SHP77 (cell line): Measurements from ENCODE around the gene HYDIN.

ENCODE experiments used
- DNase-seq, 2 experiments: peaks; one replicate each; lab custom pipeline; 2025; lab: John Stamatoyannopoulos, UW

Gene HYDIN

GRCh38 chr16:70786020-70786755 is 444.3 kb downstream of the HYDIN start:
- no peak for DNase-seq

- no peak for DNase-seq
Observed at GRCh38 chr16:70784692-70785555, 445.6 kb downstream of the HYDIN start.

- DNase-seq = no peak
Observed at GRCh38 chr16:70782237-70782636, 448.3 kb downstream of the HYDIN start.

GRCh38 chr16:70781800-70782199 is 448.7 kb downstream of the HYDIN start:
- no peak for DNase-seq

- no peak for DNase-seq
Observed at GRCh38 chr16:70780546-70780945, 450.0 kb downstream of the HYDIN start.

- no peak for DNase-seq
Observed at GRCh38 chr16:70779361-70779760, 451.2 kb downstream of the HYDIN start.

- peak; percentile 82 to 86 for DNase-seq
Observed at GRCh38 chr16:70778901-70779309, 451.6 kb downstream of the HYDIN start.

- no peak for DNase-seq
Observed at GRCh38 chr16:70777973-70778406, 452.5 kb downstream of the HYDIN start.

GRCh38 chr16:70777496-70777895 is 453.0 kb downstream of the HYDIN start:
- DNase-seq = no peak

GRCh38 chr16:70775399-70775798 is 455.1 kb downstream of the HYDIN start:
- no peak for DNase-seq

- no peak for DNase-seq
Observed at GRCh38 chr16:70774261-70774660, 456.3 kb downstream of the HYDIN start.

GRCh38 chr16:70772493-70772892 is 458.0 kb downstream of the HYDIN start:
- DNase-seq = no peak

- peak; percentile 73 to 79 for DNase-seq
Observed at GRCh38 chr16:70770626-70771552, 459.6 kb downstream of the HYDIN start.

GRCh38 chr16:70770291-70770625 is 460.3 kb downstream of the HYDIN start:
- DNase-seq = no peak

GRCh38 chr16:70769761-70770160 is 460.8 kb downstream of the HYDIN start:
- no peak for DNase-seq

- DNase-seq = no peak
Observed at GRCh38 chr16:70769131-70769530, 461.4 kb downstream of the HYDIN start.

GRCh38 chr16:70768203-70768580 is 462.3 kb downstream of the HYDIN start:
- DNase-seq = no peak

GRCh38 chr16:70767377-70768202 is 462.9 kb downstream of the HYDIN start:
- DNase-seq = no peak

GRCh38 chr16:70766658-70767057 is 463.9 kb downstream of the HYDIN start:
- no peak for DNase-seq

- no peak for DNase-seq
Observed at GRCh38 chr16:70766176-70766575, 464.3 kb downstream of the HYDIN start.

- DNase-seq = no peak
Observed at GRCh38 chr16:70765491-70765890, 465.0 kb downstream of the HYDIN start.
